ENCODE data around the gene USPL1. TPM values are rescaled to one million over a fixed set of nuclear protein-coding genes. Genes with fewer than 3 reads are reported as not detected.

Gene USPL1
- total RNA-seq, 2 donors from 2014 or later, result 17.9 to 19.3 TPM

- H3K4me1 Mint-ChIP-seq, result peaks cover 8% of the 10 kb centered on the region
- H3K9me3 Mint-ChIP-seq, result no peaks in the 10 kb centered on the region
- peaks cover 3% of the 10 kb centered on the region for H3K4me1 ChIP-seq (ENCODE audit: control insufficient read depth, insufficient read depth, low read length)
- H3K36me3 ChIP-seq (ENCODE audit: control insufficient read depth, insufficient read depth, low read length), result no peaks in the 10 kb centered on the region
- H3K27me3 ChIP-seq (ENCODE audit: control insufficient read depth, insufficient read depth, low read length, poor library complexity, severe bottlenecking), result no peaks in the 10 kb centered on the region
- H3K36me3 Mint-ChIP-seq (ENCODE audit: low read depth), result no peaks in the 10 kb centered on the region
- no peak for DNase-seq
- TF ChIP-seq CTCF (conservative IDR thresholded peaks at IDR 0.05), result no peak
- H3K9me3 ChIP-seq (ENCODE audit: control insufficient read depth, low read length), result no peaks in the 10 kb centered on the region
- H3K4me3 Mint-ChIP-seq, result no peak overlapping the region
- no peak overlapping the region for H3K4me3 ChIP-seq (ENCODE audit: low read length)
- H3K27ac ChIP-seq (ENCODE audit: low read depth, low read length), result no peak overlapping the region
- H3K27ac Mint-ChIP-seq, result no peak overlapping the region
- H3K9ac ChIP-seq (ENCODE audit: extremely low read depth, low read length, poor library complexity, severe bottlenecking), result no peak overlapping the region
- peaks cover 3% of the 10 kb centered on the region for H3K27me3 Mint-ChIP-seq (ENCODE audit: insufficient read depth)
- 94% methylated on average over 3 to 4 of the region's 4 CpGs for WGBS, 2 experiments (ENCODE audit: insufficient coverage in 1 of 2, insufficient read length in 1 of 2)
Observed at GRCh38 chr13:30668312-30668711, 50.6 kb downstream of the USPL1 start.

DNA sequence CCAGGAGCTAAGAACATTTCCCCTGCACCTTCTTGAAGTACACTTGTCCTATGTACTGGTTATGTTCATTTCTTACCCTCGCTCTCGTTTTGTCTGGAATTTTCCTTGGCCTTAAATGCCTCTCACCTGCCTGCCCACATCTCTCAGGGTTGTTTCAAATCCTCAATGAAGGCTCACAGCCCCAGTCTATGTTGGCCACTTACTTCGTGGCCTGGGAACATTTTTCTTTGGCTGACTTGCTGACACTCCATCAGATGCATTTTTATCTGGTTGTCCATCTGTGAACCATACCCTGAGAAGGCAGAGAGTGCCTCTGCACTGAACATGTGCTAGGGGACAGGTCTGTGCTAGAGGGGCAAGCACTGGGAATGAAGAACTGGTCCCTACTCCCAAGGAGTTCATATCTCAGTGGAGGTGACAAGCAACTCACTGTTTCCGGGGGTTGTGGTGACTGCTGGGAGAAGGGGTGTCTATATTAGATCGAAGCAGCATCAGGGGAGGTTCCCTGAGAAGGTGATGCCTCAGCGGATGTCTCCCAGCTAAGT, 53.6 kb downstream of the USPL1 start:
- no peaks in the 10 kb centered on the region for H3K36me3 ChIP-seq (ENCODE audit: control insufficient read depth, insufficient read depth, low read length)
- H3K27me3 ChIP-seq (ENCODE audit: control insufficient read depth, insufficient read depth, low read length, poor library complexity, severe bottlenecking), result no peaks in the 10 kb centered on the region
- Mint-ChIP-seq H3K36me3 (ENCODE audit: low read depth) (no peaks in the 10 kb centered on the region), H3K27ac (peak overlapping the region; percentile 63), H3K27me3 (ENCODE audit: insufficient read depth) (peaks cover 16% of the 10 kb centered on the region), H3K4me1 (peaks cover 8% of the 10 kb centered on the region), H3K9me3 (no peaks in the 10 kb centered on the region), H3K4me3 (no peak overlapping the region)
- no peak overlapping the region for H3K4me3 ChIP-seq (ENCODE audit: low read length)
- peaks cover 1% of the 10 kb centered on the region for H3K4me1 ChIP-seq (ENCODE audit: control insufficient read depth, insufficient read depth, low read length)
- WGBS, 2 experiments (ENCODE audit: insufficient coverage in 1 of 2, insufficient read length in 1 of 2), result 94 to 100% methylated on average over 5 to 6 of the region's 6 CpGs
- DNase-seq, result no peak
- TF ChIP-seq CTCF (conservative IDR thresholded peaks at IDR 0.05), result no peak
- no peak overlapping the region for H3K27ac ChIP-seq (ENCODE audit: low read depth, low read length)
- H3K9ac ChIP-seq (ENCODE audit: extremely low read depth, low read length, poor library complexity, severe bottlenecking), result no peak overlapping the region
- no peaks in the 10 kb centered on the region for H3K9me3 ChIP-seq (ENCODE audit: control insufficient read depth, low read length)

GRCh38 chr13:30673669-30674521, 56.2 kb downstream of the USPL1 start:
- Histone ChIP-seq H3K9me3 (ENCODE audit: control insufficient read depth, low read length) (no peaks in the 10 kb centered on the region), H3K4me1 (ENCODE audit: control insufficient read depth, insufficient read depth, low read length) (no peaks in the 10 kb centered on the region), H3K9ac (ENCODE audit: extremely low read depth, low read length, poor library complexity, severe bottlenecking) (peak overlapping the region; percentile 35), H3K27me3 (ENCODE audit: control insufficient read depth, insufficient read depth, low read length, poor library complexity, severe bottlenecking) (no peaks in the 10 kb centered on the region), H3K4me3 (ENCODE audit: low read length) (peak overlapping the region; percentile 76), H3K36me3 (ENCODE audit: control insufficient read depth, insufficient read depth, low read length) (no peaks in the 10 kb centered on the region), H3K27ac (ENCODE audit: low read depth, low read length) (no peak overlapping the region)
- peaks cover 16% of the 10 kb centered on the region for H3K27me3 Mint-ChIP-seq (ENCODE audit: insufficient read depth)
- 3 to 4% methylated on average over 33 to 72 of the region's 72 CpGs for WGBS, 2 experiments (ENCODE audit: insufficient coverage in 1 of 2, insufficient read length in 1 of 2)
- peak; percentile 95 for DNase-seq
- H3K27ac Mint-ChIP-seq, result peak overlapping the region; percentile 85
- peaks cover 3% of the 10 kb centered on the region for H3K4me1 Mint-ChIP-seq
- TF ChIP-seq CTCF (conservative IDR thresholded peaks at IDR 0.05), result peak; percentile 92
- H3K4me3 Mint-ChIP-seq, result peak overlapping the region; percentile 70
- H3K9me3 Mint-ChIP-seq, result no peaks in the 10 kb centered on the region
- H3K36me3 Mint-ChIP-seq (ENCODE audit: low read depth), result no peaks in the 10 kb centered on the region

All from endodermal cell (in vitro differentiated cells).